ENCODE results near the gene TYROBP.

GRCh38 chr19:35885225-35885738, 22.8 kb downstream of the TYROBP start:
- TF ChIP-seq, protein P1, sequence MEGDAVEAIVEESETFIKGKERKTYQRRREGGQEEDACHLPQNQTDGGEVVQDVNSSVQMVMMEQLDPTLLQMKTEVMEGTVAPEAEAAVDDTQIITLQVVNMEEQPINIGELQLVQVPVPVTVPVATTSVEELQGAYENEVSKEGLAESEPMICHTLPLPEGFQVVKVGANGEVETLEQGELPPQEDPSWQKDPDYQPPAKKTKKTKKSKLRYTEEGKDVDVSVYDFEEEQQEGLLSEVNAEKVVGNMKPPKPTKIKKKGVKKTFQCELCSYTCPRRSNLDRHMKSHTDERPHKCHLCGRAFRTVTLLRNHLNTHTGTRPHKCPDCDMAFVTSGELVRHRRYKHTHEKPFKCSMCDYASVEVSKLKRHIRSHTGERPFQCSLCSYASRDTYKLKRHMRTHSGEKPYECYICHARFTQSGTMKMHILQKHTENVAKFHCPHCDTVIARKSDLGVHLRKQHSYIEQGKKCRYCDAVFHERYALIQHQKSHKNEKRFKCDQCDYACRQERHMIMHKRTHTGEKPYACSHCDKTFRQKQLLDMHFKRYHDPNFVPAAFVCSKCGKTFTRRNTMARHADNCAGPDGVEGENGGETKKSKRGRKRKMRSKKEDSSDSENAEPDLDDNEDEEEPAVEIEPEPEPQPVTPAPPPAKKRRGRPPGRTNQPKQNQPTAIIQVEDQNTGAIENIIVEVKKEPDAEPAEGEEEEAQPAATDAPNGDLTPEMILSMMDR (IDR thresholded peaks at IDR 0.05; ENCODE audit: low read depth, low read length), result no peak
- TF ChIP-seq MYC (IDR thresholded peaks at IDR 0.05; ENCODE audit: low read depth, low read length) (no peak), POLR2A (IDR thresholded peaks at IDR 0.05; ENCODE audit: extremely low read depth, insufficient read length) (no peak)
